HEK293 (cell line): Measurements from ENCODE around the gene PPP1R14C.

ENCODE experiments used
- ATF2 ChIP-seq: fragments of 450-650 bp; formaldehyde crosslinking; IDR thresholded peaks from 2 replicates; pipeline ENCODE4 v1.5.1; 2016; ENCODE audit warnings: missing biosample characterization, missing genetic modification characterization, low read depth
- BCL11A ChIP-seq: fragments of 450-650 bp; formaldehyde crosslinking; IDR thresholded peaks from 2 replicates; pipeline ENCODE4 v1.5.1; 2016; ENCODE audit warnings: low read depth, missing biosample characterization, missing genetic modification characterization
- EGR2 ChIP-seq: fragments of 450-650 bp; formaldehyde crosslinking; IDR thresholded peaks from 2 replicates; pipeline ENCODE4 v1.5.1; 2016; ENCODE audit warnings: low read depth, missing biosample characterization, missing genetic modification characterization
- IKZF3 ChIP-seq: fragments of 450-650 bp; IDR thresholded peaks from 2 replicates; pipeline ENCODE4 v1.5.0; 2018; ENCODE audit warnings: missing biosample characterization, mild to moderate bottlenecking, missing genetic modification characterization, moderate library complexity
- KLF16 ChIP-seq: fragments of 450-650 bp; formaldehyde crosslinking; IDR thresholded peaks from 2 replicates; pipeline ENCODE4 v1.5.1; 2017; ENCODE audit warnings: missing biosample characterization, missing genetic modification characterization
- KLF8 ChIP-seq: fragments of 450-650 bp; formaldehyde crosslinking; IDR thresholded peaks from 2 replicates; pipeline ENCODE4 v1.5.1; 2016; ENCODE audit warnings: missing biosample characterization, missing genetic modification characterization
- KLF9 ChIP-seq: fragments of 450-650 bp; formaldehyde crosslinking; IDR thresholded peaks from 2 replicates; pipeline ENCODE4 v1.5.1; 2016; ENCODE audit warnings: missing biosample characterization, missing genetic modification characterization, low read depth
- REPIN1 ChIP-seq: fragments of 450-650 bp; formaldehyde crosslinking; IDR thresholded peaks from 2 replicates; pipeline ENCODE4 v1.5.1; 2017; ENCODE audit warnings: missing biosample characterization, missing genetic modification characterization, low read depth
- ZBTB11 ChIP-seq: fragments of 450-650 bp; formaldehyde crosslinking; conservative IDR thresholded peaks from 2 replicates; pipeline ENCODE4 v1.5.1; 2016; ENCODE audit warnings: low read depth, missing biosample characterization, missing genetic modification characterization
- ZBTB17 ChIP-seq: fragments of 450-650 bp; formaldehyde crosslinking; IDR thresholded peaks from 2 replicates; pipeline ENCODE4 v1.5.1; 2016; ENCODE audit warnings: missing biosample characterization, missing genetic modification characterization
- ZBTB44 ChIP-seq: fragments of 450-650 bp; IDR thresholded peaks from 2 replicates; pipeline ENCODE4 v1.5.1; 2018; ENCODE audit warnings: missing biosample characterization, mild to moderate bottlenecking, missing genetic modification characterization
- ZBTB49 ChIP-seq: fragments of 450-650 bp; formaldehyde crosslinking; IDR thresholded peaks from 2 replicates; pipeline ENCODE4 v1.5.1; 2016; ENCODE audit warnings: missing biosample characterization, missing genetic modification characterization, low read depth
- ZBTB8A ChIP-seq: fragments of 450-650 bp; formaldehyde crosslinking; IDR thresholded peaks from 2 replicates; pipeline ENCODE4 v1.5.1; 2016; ENCODE audit warnings: missing biosample characterization, missing genetic modification characterization
- ZFP37 ChIP-seq: fragments of 450-650 bp; formaldehyde crosslinking; IDR thresholded peaks from 2 replicates; pipeline ENCODE4 v1.5.1; 2016; ENCODE audit warnings: missing biosample characterization, missing genetic modification characterization
- ZNF121 ChIP-seq: fragments of 450-650 bp; formaldehyde crosslinking; IDR thresholded peaks from 2 replicates; pipeline ENCODE4 v1.5.1; 2016; ENCODE audit warnings: missing biosample characterization, missing genetic modification characterization
- ZNF138 ChIP-seq: fragments of 450-650 bp; formaldehyde crosslinking; IDR thresholded peaks from 2 replicates; pipeline ENCODE4 v1.5.1; 2016; ENCODE audit warnings: missing biosample characterization, missing genetic modification characterization, borderline replicate concordance
- ZNF16 ChIP-seq: fragments of 450-650 bp; formaldehyde crosslinking; IDR thresholded peaks from 2 replicates; pipeline ENCODE4 v1.5.1; 2016; ENCODE audit warnings: low read depth, missing biosample characterization, missing genetic modification characterization
- ZNF292 ChIP-seq: fragments of 450-650 bp; formaldehyde crosslinking; IDR thresholded peaks from 2 replicates; pipeline ENCODE4 v1.5.1; 2016; ENCODE audit warnings: low read depth, missing biosample characterization, missing genetic modification characterization, borderline replicate concordance
- ZNF362 ChIP-seq: fragments of 450-650 bp; formaldehyde crosslinking; IDR thresholded peaks from 2 replicates; pipeline ENCODE4 v1.5.1; 2016; ENCODE audit warnings: missing biosample characterization, missing genetic modification characterization
- ZNF48 ChIP-seq: fragments of 450-650 bp; formaldehyde crosslinking; IDR thresholded peaks from 2 replicates; pipeline ENCODE4 v1.5.1; 2016; ENCODE audit warnings: missing biosample characterization, missing genetic modification characterization
- ZNF555 ChIP-seq: fragments of 450-650 bp; formaldehyde crosslinking; conservative IDR thresholded peaks from 2 replicates; pipeline ENCODE4 v1.5.1; 2017; ENCODE audit warnings: missing biosample characterization, mild to moderate bottlenecking, missing genetic modification characterization, inconsistent platforms
- ZNF560 ChIP-seq: fragments of 450-650 bp; formaldehyde crosslinking; IDR thresholded peaks from 2 replicates; pipeline ENCODE4 v1.5.1; 2017; ENCODE audit warnings: missing biosample characterization, missing genetic modification characterization, borderline replicate concordance
- ZNF561 ChIP-seq: fragments of 450-650 bp; IDR thresholded peaks from 2 replicates; pipeline ENCODE4 v1.5.1; 2018; ENCODE audit warnings: missing biosample characterization, missing genetic modification characterization, borderline replicate concordance
- ZNF585B ChIP-seq: fragments of 450-650 bp; formaldehyde crosslinking; IDR thresholded peaks from 2 replicates; pipeline ENCODE4 v1.5.1; 2016; ENCODE audit warnings: missing biosample characterization, missing genetic modification characterization
- ZNF621 ChIP-seq: fragments of 450-650 bp; formaldehyde crosslinking; IDR thresholded peaks from 2 replicates; pipeline ENCODE4 v1.5.1; 2017; ENCODE audit warnings: missing biosample characterization, missing genetic modification characterization
- ZNF692 ChIP-seq: fragments of 450-650 bp; formaldehyde crosslinking; IDR thresholded peaks from 2 replicates; pipeline ENCODE4 v1.5.1; 2016; ENCODE audit warnings: missing biosample characterization, missing genetic modification characterization
- ZNF701 ChIP-seq: fragments of 450-650 bp; formaldehyde crosslinking; IDR thresholded peaks from 2 replicates; pipeline ENCODE4 v1.5.1; 2016; ENCODE audit warnings: missing biosample characterization, missing genetic modification characterization
- ZNF768 ChIP-seq: fragments of 450-650 bp; formaldehyde crosslinking; IDR thresholded peaks from 2 replicates; pipeline ENCODE4 v1.5.1; 2018; ENCODE audit warnings: missing biosample characterization, mild to moderate bottlenecking, missing genetic modification characterization
- ZNF785 ChIP-seq: fragments of 450-650 bp; formaldehyde crosslinking; IDR thresholded peaks from 2 replicates; pipeline ENCODE4 v1.5.1; 2016; ENCODE audit warnings: missing biosample characterization, missing genetic modification characterization
- ZNF843 ChIP-seq: fragments of 450-650 bp; formaldehyde crosslinking; IDR thresholded peaks from 2 replicates; pipeline ENCODE4 v1.5.1; 2016; ENCODE audit warnings: missing biosample characterization, missing genetic modification characterization

PPP1R14C gene

GRCh38 chr6:150195996-150196417 is 53.2 kb downstream of the PPP1R14C start (continued):
- no peak for TF ChIP-seq ZBTB11 (tag by site-specific recombination)
- 0 out of 2 replicates have a peak, but pooled peaks have one; percentile 26 for TF ChIP-seq KLF8
- no peak for TF ChIP-seq ZFP37
- TF ChIP-seq BCL11A (tag by site-specific recombination): no peak; the same call in 1 of the 2 replicates
- TF ChIP-seq IKZF3 (tag by site-specific recombination): peak; percentile 92
- TF ChIP-seq ZNF555: no peak
- no peak for TF ChIP-seq ZNF585B (tag by site-specific recombination)
- TF ChIP-seq ZNF701 (tag by site-specific recombination): no peak
- no peak for TF ChIP-seq ZNF768 (tag by site-specific recombination)
- TF ChIP-seq ZBTB8A (tag by site-specific recombination): peak; percentile 96
- no peak for TF ChIP-seq ZBTB49 (tag by site-specific recombination)
- TF ChIP-seq ZNF138 (tag by site-specific recombination): no peak
- TF ChIP-seq KLF9 (tag by site-specific recombination): peak; percentile 61
- peak; percentile 83 for TF ChIP-seq ZBTB44 (tag by site-specific recombination)
- 0 out of 2 replicates have a peak, but pooled peaks have one; percentile 19 for TF ChIP-seq KLF16 (tag by site-specific recombination)
- TF ChIP-seq ZNF692 (tag by site-specific recombination): peak; percentile 14; the same call in 1 of the 2 replicates
- TF ChIP-seq ZNF785: no peak
- peak; percentile 97 for TF ChIP-seq ZNF561
- no peak for TF ChIP-seq ZNF48 (tag by site-specific recombination)
- peak; percentile 47 for TF ChIP-seq ZBTB17 (tag by site-specific recombination)
- TF ChIP-seq ZNF560 (tag by site-specific recombination): no peak
- TF ChIP-seq ZNF843 (tag by site-specific recombination): peak; percentile 98
- TF ChIP-seq ZNF621 (tag by site-specific recombination): no peak
- TF ChIP-seq ZNF121 (tag by site-specific recombination): no peak
- no peak for TF ChIP-seq ZNF292 (tag by site-specific recombination)
- TF ChIP-seq REPIN1 (tag by site-specific recombination): no peak
- TF ChIP-seq ATF2 (tag by site-specific recombination): peak; percentile 44; the same call in 1 of the 2 replicates
- no peak for TF ChIP-seq ZNF362 (tag by site-specific recombination)
- no peak for TF ChIP-seq ZNF16 (tag by site-specific recombination)
- TF ChIP-seq EGR2: 0 out of 2 replicates have a peak, but pooled peaks have one; percentile 47
